HG03460 (cell line): ENCODE data around the gene IL17D.

Experiments used
- ATAC-seq: cut with Tn5 transposase; IDR thresholded peaks from one replicate; pipeline ENCODE4 v1.9.1; 2021; ENCODE audit not compliant: unreplicated experiment

The IL17D gene

DNA sequence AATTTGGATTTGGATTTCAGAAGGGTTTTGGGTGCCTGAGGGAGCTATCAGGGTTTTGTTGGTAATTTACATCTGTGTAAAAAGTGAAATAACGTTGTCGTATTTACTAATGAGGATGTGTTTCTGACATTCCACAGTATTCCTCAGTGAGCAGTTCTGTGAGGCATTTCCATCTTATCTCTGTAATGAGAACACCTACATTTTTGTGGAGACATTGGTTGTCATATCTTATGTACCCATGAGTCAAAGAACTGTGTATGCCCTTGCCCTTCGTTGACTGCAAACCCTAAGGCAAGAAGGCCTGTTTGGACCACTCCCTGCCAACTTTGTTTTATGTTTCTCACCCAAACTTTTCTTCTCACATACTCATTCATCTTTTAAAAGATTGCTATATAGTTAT lies 14.2 kb upstream of the IL17D start:
- ATAC-seq: no peak

DNA sequence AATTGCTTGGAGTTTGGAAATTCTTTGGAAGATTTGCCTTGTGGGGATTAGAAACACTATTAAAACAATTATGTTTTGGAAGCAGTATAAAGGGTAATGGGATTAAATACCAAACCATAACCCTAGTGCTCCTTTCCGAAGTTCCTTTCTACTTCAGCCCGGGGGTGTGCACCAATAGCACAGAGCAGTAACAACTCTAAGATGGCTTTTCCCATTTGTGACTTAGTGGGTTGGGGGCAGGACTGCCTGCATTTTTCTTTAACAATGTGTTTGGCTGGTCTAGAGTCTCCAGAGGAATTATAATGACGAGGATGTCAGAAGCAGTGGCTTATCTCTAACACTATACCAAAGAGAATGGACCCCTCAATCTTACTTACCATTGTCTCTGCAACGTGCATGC lies 11.9 kb upstream of the IL17D start:
- no peak for ATAC-seq

- no peak for ATAC-seq
Measured at GRCh38 chr13:20696073-20696472, 7.4 kb upstream of the IL17D start.

GRCh38 chr13:20699715-20700114 lies 3.8 kb upstream of the IL17D start:
- ATAC-seq: no peak

DNA sequence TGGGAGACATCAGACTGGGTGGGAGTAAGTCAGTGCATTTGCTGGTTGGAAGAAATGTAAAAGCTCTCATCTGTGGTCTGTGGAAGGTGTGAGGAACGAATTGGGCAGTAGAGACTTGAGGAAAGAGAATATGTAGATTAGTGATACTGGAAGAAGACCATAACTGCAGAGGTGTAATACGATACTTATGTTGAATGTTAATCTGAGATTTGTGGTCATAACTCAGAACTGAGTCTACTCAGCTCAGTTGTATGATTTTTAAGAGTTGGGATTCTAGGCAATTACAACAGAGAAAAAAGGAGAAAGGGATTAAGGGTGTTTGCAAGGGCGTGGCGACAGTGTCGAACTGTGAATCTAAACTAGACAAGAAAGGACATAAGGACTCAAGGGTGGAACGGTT lies 3.2 kb upstream of the IL17D start:
- ATAC-seq: no peak

GRCh38 chr13:20701461-20701860 lies 2.0 kb upstream of the IL17D start:
- no peak for ATAC-seq

DNA sequence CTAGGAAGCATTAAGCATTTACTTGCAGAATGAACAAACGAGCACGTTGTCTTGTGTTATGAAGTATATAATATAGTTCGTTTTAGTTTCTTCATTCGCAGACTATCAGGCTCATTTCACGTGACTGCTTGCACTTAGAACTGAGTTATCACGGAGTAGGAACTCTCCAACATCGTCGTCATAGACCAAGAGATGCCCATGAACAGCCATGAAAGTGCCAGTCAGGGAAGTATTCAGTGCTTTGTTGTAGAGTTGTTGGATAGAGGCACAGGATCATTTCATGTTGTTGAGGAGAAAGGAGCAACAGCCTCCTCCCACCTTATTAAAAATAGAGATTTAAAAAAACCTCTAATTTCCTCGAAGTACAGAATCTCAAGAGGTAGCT lies 977 bp upstream of the IL17D start:
- no peak for ATAC-seq

DNA sequence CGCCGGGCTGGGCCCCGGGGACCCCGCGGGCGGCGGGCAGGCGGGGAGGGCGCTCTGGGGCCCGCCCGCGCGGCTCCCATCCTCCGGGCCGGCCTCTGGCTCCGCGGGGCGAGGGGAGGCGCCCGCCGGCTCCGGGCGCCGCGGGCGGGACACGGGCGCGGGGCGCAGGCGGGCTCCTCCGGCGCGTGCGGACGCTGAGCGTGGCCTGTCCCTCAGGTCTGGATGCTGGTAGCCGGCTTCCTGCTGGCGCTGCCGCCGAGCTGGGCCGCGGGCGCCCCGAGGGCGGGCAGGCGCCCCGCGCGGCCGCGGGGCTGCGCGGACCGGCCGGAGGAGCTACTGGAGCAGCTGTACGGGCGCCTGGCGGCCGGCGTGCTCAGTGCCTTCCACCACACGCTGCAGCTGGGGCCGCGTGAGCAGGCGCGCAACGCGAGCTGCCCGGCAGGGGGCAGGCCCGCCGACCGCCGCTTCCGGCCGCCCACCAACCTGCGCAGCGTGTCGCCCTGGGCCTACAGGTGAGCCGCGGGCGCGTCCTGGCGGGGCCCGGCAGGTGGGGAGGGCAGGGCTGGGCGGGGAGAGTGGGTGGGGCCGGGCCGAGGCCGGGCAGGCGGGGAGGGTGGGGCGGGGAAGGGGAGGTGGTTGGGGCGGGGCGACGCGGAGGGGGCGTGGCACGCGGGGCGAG lies 420 bp downstream of the IL17D start:
- ATAC-seq: peak; percentile 87

DNA sequence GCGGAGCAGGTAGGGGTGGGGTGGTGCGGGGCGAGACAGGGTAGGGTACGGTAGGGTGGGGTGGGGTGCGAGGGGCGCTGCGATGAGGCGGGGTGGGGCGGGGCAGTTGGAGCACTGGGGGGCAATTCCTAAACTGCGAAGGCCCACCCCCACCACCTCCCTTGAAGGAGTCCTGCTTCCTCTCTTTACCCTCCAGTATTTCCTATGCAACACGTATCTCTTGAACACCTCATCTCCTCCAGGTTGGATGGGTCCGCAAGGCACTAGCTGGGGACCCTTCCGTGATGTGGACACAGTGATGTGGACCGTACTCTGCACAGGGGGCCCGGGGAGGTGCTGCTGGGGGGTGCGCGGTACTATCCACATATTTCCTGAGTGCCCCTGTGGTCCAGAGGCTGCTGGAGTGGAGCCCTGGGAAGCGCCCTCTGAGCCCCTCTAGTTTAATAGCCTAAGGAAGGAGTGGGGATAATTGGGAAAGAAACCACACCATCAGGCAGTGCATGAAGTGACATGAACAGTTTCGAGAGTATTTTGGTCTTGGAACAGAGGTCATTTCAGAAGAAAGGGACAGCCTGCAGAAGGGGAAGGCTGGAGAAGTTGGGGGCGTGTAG lies 1.1 kb downstream of the IL17D start:
- ATAC-seq: no peak

GRCh38 chr13:20706661-20707060 lies 3.2 kb downstream of the IL17D start:
- no peak for ATAC-seq

GRCh38 chr13:20708216-20708615 lies 4.7 kb downstream of the IL17D start:
- no peak for ATAC-seq

DNA sequence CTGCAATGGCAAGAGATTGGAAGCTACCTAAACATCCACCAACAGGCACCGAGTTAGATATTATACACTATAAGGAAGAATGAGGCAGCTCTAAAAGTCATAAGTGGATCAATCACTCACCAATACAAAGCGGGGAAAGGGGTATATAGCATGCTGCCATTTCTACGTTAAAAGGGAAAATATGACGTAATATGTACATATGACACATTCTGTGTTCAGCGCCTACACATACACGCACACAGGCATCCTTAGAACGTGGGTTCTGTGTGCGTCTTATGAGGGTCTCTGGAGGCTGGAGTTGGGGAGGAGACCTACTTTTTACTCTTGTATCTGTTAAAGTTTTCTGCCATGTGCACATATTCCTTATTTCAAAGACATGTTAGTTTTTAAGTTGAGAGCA lies 5.9 kb downstream of the IL17D start:
- ATAC-seq: no peak

DNA sequence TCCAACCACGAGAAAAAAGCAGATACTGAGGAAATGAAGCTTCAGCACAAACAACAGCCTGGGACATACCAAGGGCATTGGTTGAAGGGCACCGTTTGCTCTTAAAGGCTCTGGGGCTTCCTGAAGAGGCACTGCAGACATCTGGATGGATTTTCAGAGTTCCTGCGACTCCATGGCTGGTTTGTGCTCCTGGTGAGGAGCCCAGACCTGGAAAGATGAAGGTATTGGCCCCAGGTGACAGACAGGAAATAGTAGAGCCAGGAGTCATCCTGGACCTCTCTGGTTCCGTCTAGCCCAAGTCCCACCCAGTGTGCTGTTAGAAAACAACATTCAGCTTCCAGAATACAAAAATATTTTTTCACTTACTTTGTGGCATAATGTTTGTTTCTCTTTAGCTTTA lies 6.3 kb downstream of the IL17D start:
- no peak for ATAC-seq

- ATAC-seq: no peak
Measured at GRCh38 chr13:20711301-20712044, 8.0 kb downstream of the IL17D start.

DNA sequence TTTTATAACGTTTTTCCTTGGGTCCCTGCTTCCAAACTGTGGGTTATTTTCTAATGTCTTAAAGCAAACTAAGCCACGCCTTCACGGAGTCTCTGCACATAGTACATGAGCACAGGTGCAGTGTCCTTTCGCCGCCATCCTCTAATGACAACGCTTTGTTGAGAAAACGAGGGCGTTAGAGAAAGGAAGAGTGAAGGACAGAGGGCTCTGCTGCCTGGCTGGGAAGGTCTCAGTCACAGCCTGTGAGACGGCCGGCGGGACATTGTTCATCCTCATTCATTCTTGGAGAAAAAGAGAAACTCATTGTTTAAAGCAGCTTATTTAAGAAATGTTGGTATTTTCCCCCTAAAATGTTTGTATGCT lies 9.5 kb downstream of the IL17D start:
- no peak for ATAC-seq

GRCh38 chr13:20713751-20714150 lies 10.3 kb downstream of the IL17D start:
- no peak for ATAC-seq

DNA sequence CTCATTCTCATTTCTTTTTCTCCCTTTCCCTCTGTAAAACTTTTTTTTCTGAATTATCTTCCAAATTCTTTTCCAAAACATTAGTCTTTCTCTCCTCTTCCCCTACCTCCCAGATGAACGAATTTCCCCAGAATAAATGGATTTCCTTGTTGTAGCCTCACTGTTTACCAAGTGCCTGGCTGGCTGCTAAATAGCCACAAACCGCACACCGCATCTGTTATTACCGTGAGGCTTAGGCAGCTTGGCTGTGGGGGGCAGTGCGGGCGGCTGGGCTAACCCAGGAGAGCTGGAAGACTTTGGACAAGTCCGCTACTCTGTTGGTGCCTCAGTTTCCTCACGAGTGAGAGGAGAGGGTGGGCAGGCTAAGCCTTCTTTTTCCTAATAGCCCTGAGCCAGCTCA lies 10.7 kb downstream of the IL17D start:
- no peak for ATAC-seq

DNA sequence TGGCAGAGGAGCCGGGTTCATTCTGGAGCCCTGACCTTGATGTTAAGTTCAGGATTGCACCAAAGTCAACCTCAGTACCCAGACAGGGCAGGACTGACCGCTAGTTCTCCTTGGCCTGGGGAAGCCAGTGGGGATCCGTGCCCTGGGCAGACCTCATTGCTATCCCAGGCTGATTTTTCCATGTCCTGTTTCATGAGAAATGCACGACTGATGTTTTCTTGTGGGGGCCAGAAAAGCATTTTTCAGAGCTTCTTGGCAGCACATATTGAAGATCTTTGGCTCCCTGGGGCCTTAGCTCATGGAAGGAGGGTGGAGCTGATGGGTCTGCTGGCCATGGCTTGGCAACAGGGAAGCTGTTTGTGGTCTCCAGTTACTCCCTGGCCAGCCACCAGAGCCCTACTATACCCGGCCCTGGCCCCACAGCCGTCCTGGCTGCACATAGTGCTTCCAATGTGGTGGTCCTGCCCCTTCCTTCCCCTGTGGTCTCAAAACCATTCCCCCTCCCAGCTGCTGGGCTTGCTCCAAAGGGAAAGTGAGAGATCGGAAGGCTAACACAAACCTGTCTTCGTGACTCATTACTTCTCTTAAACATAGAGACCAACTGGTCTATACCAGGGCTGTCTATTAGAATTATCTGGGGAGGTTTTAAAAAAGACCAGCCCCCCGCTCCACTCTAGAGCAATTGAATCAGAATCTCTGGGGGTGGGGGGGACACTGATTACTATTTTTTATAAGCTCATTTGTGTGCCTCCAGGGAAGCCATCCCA lies 11.2 kb downstream of the IL17D start:
- no peak for ATAC-seq

- ATAC-seq: no peak
Measured at GRCh38 chr13:20715330-20715712, 11.8 kb downstream of the IL17D start.

DNA sequence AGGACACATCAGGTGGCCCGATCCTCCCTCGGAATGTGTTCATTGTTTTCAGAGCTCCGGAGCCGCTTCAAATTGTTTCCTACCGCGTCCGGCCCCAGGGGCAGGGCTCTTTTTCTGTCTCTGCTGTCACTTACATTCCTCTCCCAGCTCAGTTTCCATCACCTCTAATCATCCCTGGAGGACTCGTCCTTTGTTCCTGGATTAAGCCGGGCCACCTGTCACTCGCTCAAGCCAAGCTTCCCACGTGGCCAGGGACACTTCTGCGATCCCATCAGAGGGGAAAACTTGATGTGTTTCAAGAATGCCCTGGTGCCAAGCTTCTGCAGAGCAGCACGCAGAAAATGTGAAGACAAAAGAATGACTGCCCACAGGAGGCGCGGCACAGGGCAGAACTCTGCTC lies 13.5 kb downstream of the IL17D start:
- no peak for ATAC-seq

GRCh38 chr13:20717581-20718542 lies 14.4 kb downstream of the IL17D start:
- no peak for ATAC-seq
